Measurements from ENCODE around the gene GRIPAP1. TPM values are rescaled to one million over a fixed set of nuclear protein-coding genes. Genes with fewer than 3 reads are reported as not detected.

GRIPAP1 gene
- total and polyA plus RNA-seq, 2 donors (not counting 3 experiments of a cell fraction or from before 2014, with no cell fraction given) = 25.3 to 49.4 TPM

- Histone ChIP-seq H3K9me1 (replicated peaks; ENCODE audit: control insufficient read depth, extremely low read depth, insufficient read depth, low read length) (no peaks in the 10 kb centered on the region), H3K27me3 (ENCODE audit: control insufficient read depth in 2 of 2, insufficient read depth in 2 of 2, low read length in 2 of 2) (no peaks in the 10 kb centered on the region), H4K20me1 (replicated peaks; ENCODE audit: control insufficient read depth, extremely low read depth, insufficient read depth, low read length) (no peaks in the 10 kb centered on the region), H3K4me1 (ENCODE audit: control insufficient read depth, extremely low read depth, insufficient read depth, low read length) (no peaks in the 10 kb centered on the region), H2AFZ (ENCODE audit: low read depth, low read length) (no peak overlapping the region), H3K9me3 (replicated peaks; ENCODE audit: control insufficient read depth, insufficient read depth, low read length) (no peaks in the 10 kb centered on the region), H3K27ac (ENCODE audit: insufficient read depth, low read depth, low read length) (no peak overlapping the region), H3K79me2 (ENCODE audit: control insufficient read depth, insufficient read depth, low read length) (no peaks in the 10 kb centered on the region), H3K4me2 (ENCODE audit: insufficient read depth, low read length) (no peak overlapping the region), H3K9ac (replicated peaks; ENCODE audit: extremely low read depth, insufficient read depth, low read length) (no peak overlapping the region), H3K4me3 (replicated peaks in 1 of 3; ENCODE audit: insufficient read depth in 1 of 3, low read depth in 1 of 3, low read length in 3 of 3) (no peak overlapping the region), H3K36me3 (ENCODE audit: control insufficient read depth in 2 of 2, extremely low read depth in 1 of 2, insufficient read depth in 2 of 2, low read length in 2 of 2) (peaks cover 0 to 10% of the 10 kb centered on the region in 2 experiments)
- TF ChIP-seq CTCF (IDR thresholded peaks at IDR 0.05; ENCODE audit: extremely low read depth in 1 of 2, insufficient read depth in 1 of 2, low read depth in 1 of 2, low read length in 2 of 2) = no peak
- TF ChIP-seq JUN (IDR thresholded peaks at IDR 0.05; ENCODE audit: borderline replicate concordance, insufficient read depth, insufficient read length, low read depth) = no peak
- BruUV-seq (replicated peaks) = no TSS peak
- ChIA-PET CTCF (interaction anchor here (0.5 kb wide), 1 partner anchor 8 kb away, joined by 3 read pairs; no protein-coding TSS in a partner anchor), POLR2A (no interaction called here)
- FAIRE-seq (no peak), DNase-seq (ENCODE audit: low read depth, low spot score) (no peak)
- intact Hi-C loops (cut with micrococcal nuclease) = no loop called here
- dilution Hi-C loops (cut with MboI; ENCODE audit: extremely low pct_ligation_motif_present, low sequenced_read_pairs) = no loop called here
Measured at GRCh38 chrX:48927123-48927522, 74.9 kb downstream of the GRIPAP1 start.

- Histone ChIP-seq H3K9me3 (replicated peaks; ENCODE audit: control insufficient read depth, insufficient read depth, low read length) (no peaks in the 10 kb centered on the region), H3K36me3 (ENCODE audit: control insufficient read depth in 2 of 2, extremely low read depth in 1 of 2, insufficient read depth in 2 of 2, low read length in 2 of 2) (peaks cover 0 to 10% of the 10 kb centered on the region in 2 experiments), H4K20me1 (replicated peaks; ENCODE audit: control insufficient read depth, extremely low read depth, insufficient read depth, low read length) (no peaks in the 10 kb centered on the region), H3K9ac (replicated peaks; ENCODE audit: extremely low read depth, insufficient read depth, low read length) (no peak overlapping the region), H3K4me2 (ENCODE audit: insufficient read depth, low read length) (no peak overlapping the region), H3K4me1 (ENCODE audit: control insufficient read depth, extremely low read depth, insufficient read depth, low read length) (no peaks in the 10 kb centered on the region), H3K27ac (ENCODE audit: insufficient read depth, low read depth, low read length) (no peak overlapping the region), H2AFZ (ENCODE audit: low read depth, low read length) (no peak overlapping the region), H3K79me2 (ENCODE audit: control insufficient read depth, insufficient read depth, low read length) (no peaks in the 10 kb centered on the region), H3K4me3 (replicated peaks in 1 of 3; ENCODE audit: insufficient read depth in 1 of 3, low read depth in 1 of 3, low read length in 3 of 3) (no peak overlapping the region), H3K9me1 (replicated peaks; ENCODE audit: control insufficient read depth, extremely low read depth, insufficient read depth, low read length) (no peaks in the 10 kb centered on the region), H3K27me3 (ENCODE audit: control insufficient read depth in 2 of 2, insufficient read depth in 2 of 2, low read length in 2 of 2) (no peaks in the 10 kb centered on the region)
- TF ChIP-seq FOS (IDR thresholded peaks at IDR 0.05; ENCODE audit: borderline replicate concordance, insufficient read depth, low read length) (no peak), CTCF (IDR thresholded peaks at IDR 0.05; ENCODE audit: extremely low read depth in 1 of 2, insufficient read depth in 1 of 2, low read depth in 1 of 2, low read length in 2 of 2) (no peak), GATA2 (IDR thresholded peaks at IDR 0.05; ENCODE audit: insufficient read depth, insufficient read length, low read depth, low read length) (no peak), POLR2AphosphoS5 (IDR thresholded peaks at IDR 0.05; ENCODE audit: insufficient read depth, low read depth, low read length) (no peak), MYC (IDR thresholded peaks at IDR 0.05; ENCODE audit: low read depth, low read length) (no peak), JUN (IDR thresholded peaks at IDR 0.05; ENCODE audit: borderline replicate concordance, insufficient read depth, insufficient read length, low read depth) (no peak), POLR2A (IDR thresholded peaks at IDR 0.05; ENCODE audit: low read depth, low read length) (no peak), EZH2 (IDR thresholded peaks at IDR 0.05; ENCODE audit: borderline replicate concordance, low read depth, low read length, severe bottlenecking) (no peak), MAX (IDR thresholded peaks at IDR 0.05; ENCODE audit: insufficient read depth, insufficient read length) (no peak)
- DNase-seq (ENCODE audit: low read depth, low spot score) (no peak), FAIRE-seq (no peak)
- ChIA-PET CTCF (no interaction called here), POLR2A (no interaction called here)
- intact Hi-C loops (cut with micrococcal nuclease) (no loop called here), dilution Hi-C loops (cut with MboI; ENCODE audit: extremely low pct_ligation_motif_present, low sequenced_read_pairs) (no loop called here)
- no TSS peak for BruUV-seq (replicated peaks)
Measured at GRCh38 chrX:48924270-48924669, 77.8 kb downstream of the GRIPAP1 start.

All from endothelial cell of umbilical vein (primary cell).